GM23338 (cell line): ENCODE results near the gene CYB561D1. TPM values are rescaled to one million over a fixed set of nuclear protein-coding genes. Genes with fewer than 3 reads are reported as not detected.

Experiments
- ATAC-seq: fragments of 200-7000 bp; cut with Tn5 transposase; 3 replicates; pipeline ENCODE4 v1.9.1; 2020
- DNase-seq: peaks from one replicate; pipeline ENCODE4 v3.0.0-alpha.2; 2015; ENCODE audit warnings: low spot score
- H2AFZ ChIP-seq: fragments of 200-600 bp; sonication (generic); 2 replicates; pipeline ENCODE4 v1.8.0; 2016; ENCODE audit warnings: antibody characterized with exemption, mild to moderate bottlenecking, moderate library complexity
- H3F3A ChIP-seq: fragments of 200-600 bp; sonication (generic); replicated peaks from 2 replicates; pipeline ENCODE4 v1.8.0; 2017; ENCODE audit warnings: antibody characterized with exemption, mixed run types, low read depth
- H3K27ac ChIP-seq: fragments of 200-600 bp; sonication (generic); 2 replicates; pipeline ENCODE4 v1.6.1; 2016; ENCODE audit warnings: low read depth
- H3K27me3 ChIP-seq: fragments of 200-600 bp; sonication (generic); 2 replicates; pipeline ENCODE4 v1.8.0; 2016; ENCODE audit warnings: mild to moderate bottlenecking, mixed run types, moderate library complexity; ENCODE audit not compliant: insufficient read depth
- H3K36me3 ChIP-seq: fragments of 200-600 bp; sonication (generic); 2 replicates; pipeline ENCODE4 v1.8.0; 2016; ENCODE audit warnings: mild to moderate bottlenecking; ENCODE audit not compliant: insufficient read depth
- H3K4me1 ChIP-seq: fragments of 200-600 bp; sonication (generic); 2 replicates; pipeline ENCODE4 v1.8.0; 2016; ENCODE audit warnings: mild to moderate bottlenecking, moderate library complexity; ENCODE audit not compliant: insufficient read depth
- H3K4me2 ChIP-seq: fragments of 200-600 bp; sonication (generic); 2 replicates; pipeline ENCODE4 v1.7.1; 2017; ENCODE audit warnings: mixed run types
- H3K4me3 ChIP-seq: fragments of 200-600 bp; sonication (generic); 2 replicates; pipeline ENCODE4 v1.6.1; 2016; ENCODE audit warnings: mixed run types
- H3K79me2 ChIP-seq: fragments of 200-600 bp; sonication (generic); replicated peaks from 2 replicates; pipeline ENCODE4 v1.8.0; 2017; ENCODE audit warnings: mild to moderate bottlenecking; ENCODE audit not compliant: insufficient read depth
- H3K9me2 ChIP-seq: fragments of 200-600 bp; sonication (generic); 2 replicates; pipeline ENCODE4 v1.8.0; 2017; ENCODE audit not compliant: insufficient read depth
- H4K20me1 ChIP-seq: fragments of 200-600 bp; sonication (generic); replicated peaks from 2 replicates; pipeline ENCODE4 v1.8.0; 2017; ENCODE audit warnings: mild to moderate bottlenecking; ENCODE audit not compliant: insufficient read depth
- H3K27ac Mint-ChIP-seq: 2 replicates; pipeline ENCODE4 v1.8.0; 2020; ENCODE audit warnings: inconsistent platforms, mild to moderate bottlenecking, moderate library complexity, mixed read lengths
- H3K27me3 Mint-ChIP-seq: 3 replicates; pipeline ENCODE4 v1.8.0; 2022; ENCODE audit warnings: low read depth, mild to moderate bottlenecking, moderate library complexity, mixed read lengths, inconsistent platforms; ENCODE audit not compliant: insufficient read depth, poor library complexity
- H3K36me3 Mint-ChIP-seq: 3 replicates; pipeline ENCODE4 v1.8.0; 2021; ENCODE audit warnings: low read depth, mild to moderate bottlenecking, inconsistent platforms, moderate library complexity, mixed read lengths
- H3K4me1 Mint-ChIP-seq: 3 replicates; pipeline ENCODE4 v1.8.0; 2020; ENCODE audit warnings: mild to moderate bottlenecking, inconsistent platforms, mixed read lengths
- H3K4me3 Mint-ChIP-seq: 3 replicates; pipeline ENCODE4 v1.8.0; 2021; ENCODE audit warnings: moderate library complexity, mild to moderate bottlenecking, inconsistent platforms, mixed read lengths
- H3K9me3 Mint-ChIP-seq: 3 replicates; pipeline ENCODE4 v1.8.0; 2020; ENCODE audit warnings: moderate library complexity, mild to moderate bottlenecking, inconsistent platforms, mixed read lengths
- CREB1 ChIP-seq: fragments of 250-450 bp; sonication (Bioruptor Pico); IDR thresholded peaks from 2 replicates; pipeline ENCODE4 v1.5.0; 2020; ENCODE audit warnings: low read depth, mild to moderate bottlenecking, moderate library complexity
- CTCF ChIP-seq, 2 experiments: fragments of 200-600 bp in 1 of 2; sonication (generic) in 1 of 2; conservative IDR thresholded peaks; 2 replicates each; pipeline versions ENCODE4 v1.5.1 to v1.6.1; 2016 to 2017; ENCODE audit warnings: antibody characterized with exemption in 2 of 2, low read depth in 2 of 2, mild to moderate bottlenecking in 2 of 2, moderate library complexity in 1 of 2
- ETS1 ChIP-seq: IDR thresholded peaks from 2 replicates; pipeline ENCODE4 v1.6.1; 2016; ENCODE audit warnings: antibody characterized with exemption
- EZH2 ChIP-seq: fragments of 200-600 bp; sonication (generic); IDR thresholded peaks from one replicate; pipeline ENCODE4 v1.8.0; 2017; ENCODE audit warnings: antibody characterized with exemption, mild to moderate bottlenecking, low read depth; ENCODE audit not compliant: unreplicated experiment
- EZH2phosphoT487 ChIP-seq: fragments of 200-600 bp; sonication (generic); IDR thresholded peaks from one replicate; pipeline ENCODE4 v1.8.1; 2018; ENCODE audit warnings: antibody characterized with exemption; ENCODE audit not compliant: unreplicated experiment
- JUNB ChIP-seq: IDR thresholded peaks from one replicate; pipeline ENCODE4 v1.6.1; 2016; ENCODE audit warnings: antibody characterized with exemption; ENCODE audit not compliant: unreplicated experiment
- NANOG ChIP-seq: IDR thresholded peaks from 2 replicates; pipeline ENCODE4 v1.6.1; 2016; ENCODE audit warnings: antibody characterized with exemption, borderline replicate concordance
- POLR2AphosphoS5 ChIP-seq: IDR thresholded peaks from 2 replicates; pipeline ENCODE4 v1.6.1; 2016; ENCODE audit warnings: antibody characterized with exemption, low read depth
- REST ChIP-seq: IDR thresholded peaks from one replicate; pipeline ENCODE4 v1.6.1; 2018; ENCODE audit warnings: antibody characterized with exemption; ENCODE audit not compliant: unreplicated experiment
- STAT1 ChIP-seq: IDR thresholded peaks from one replicate; pipeline ENCODE4 v1.6.1; 2016; ENCODE audit warnings: antibody characterized with exemption; ENCODE audit not compliant: unreplicated experiment
- ZNF114 ChIP-seq: fragments of 250-450 bp; sonication (Bioruptor Pico); IDR thresholded peaks from 2 replicates; pipeline ENCODE4 v1.5.0; 2020; ENCODE audit warnings: mild to moderate bottlenecking, moderate library complexity
- ZNF331 ChIP-seq: fragments of 250-450 bp; sonication (Bioruptor Pico); IDR thresholded peaks from 2 replicates; pipeline ENCODE4 v1.5.0; 2020; ENCODE audit warnings: low read depth, mild to moderate bottlenecking, moderate library complexity
- ZNF462 ChIP-seq: fragments of 250-450 bp; sonication (Bioruptor Pico); IDR thresholded peaks from 2 replicates; pipeline ENCODE4 v1.5.0; 2020; ENCODE audit warnings: mild to moderate bottlenecking, moderate library complexity
- polyA plus RNA-seq: library from polyadenylated mRNA; unstranded; fragments of >200 nt; fragmentation: Nextera tagmentation; extraction: Ambion mirVana; gene quantifications from 2 replicates; pipeline ENCODE4 v1.2.1, GENCODE V29; 2016
- total RNA-seq: library from RNA; depleted of rRNA; stranded (reverse); fragments of >200 nt; shearing (Covaris generic); gene quantifications from 2 replicates; pipeline ENCODE4 v1.2.3, GENCODE V29; 2014

CYB561D1 gene
- total and polyA plus RNA-seq, 2 experiments from 2014 or later, result 0.95 to 2.7 TPM

GRCh38 chr1:109531380-109531779 is 37.5 kb downstream of the CYB561D1 start:
- no peak overlapping the region for H3K4me3 ChIP-seq
- no peak for TF ChIP-seq CTCF (conservative IDR thresholded peaks at IDR 0.05; ENCODE audit: low read depth in 2 of 2)
- no peak for TF ChIP-seq EZH2phosphoT487
- TF ChIP-seq CREB1, result no peak
- no peak for TF ChIP-seq REST
- TF ChIP-seq ZNF331, result no peak
- TF ChIP-seq EZH2, result no peak
- no peak for TF ChIP-seq POLR2AphosphoS5
- no peak for TF ChIP-seq ZNF114 (CRISPR knock-in tag)
- no peak for TF ChIP-seq STAT1
- no peak for TF ChIP-seq JUNB
- TF ChIP-seq NANOG, result no peak
- no peak for TF ChIP-seq ETS1
- TF ChIP-seq ZNF462 (CRISPR knock-in tag), result no peak
- no peaks in the 10 kb centered on the region for H3K9me2 ChIP-seq
- no peaks in the 10 kb centered on the region for H3K36me3 ChIP-seq
- H3K36me3 Mint-ChIP-seq, result no peaks in the 10 kb centered on the region
- ATAC-seq (no peak), DNase-seq (no peak)
- H3K4me1 ChIP-seq, result peaks cover 4% of the 10 kb centered on the region; the same call in 1 of the 2 replicates
- no peaks in the 10 kb centered on the region for H4K20me1 ChIP-seq
- no peak overlapping the region for H3K27ac ChIP-seq
- H3K4me2 ChIP-seq, result no peak overlapping the region
- H3K27ac Mint-ChIP-seq, result no peak overlapping the region
- H3F3A ChIP-seq, result no peaks in the 10 kb centered on the region
- H3K27me3 Mint-ChIP-seq, result peaks cover 13% of the 10 kb centered on the region
- H3K4me1 Mint-ChIP-seq, result peaks cover 12% of the 10 kb centered on the region; the same call in 2 of the 3 replicates
- no peaks in the 10 kb centered on the region; the same call in 2 of the 3 replicates for H3K9me3 Mint-ChIP-seq
- no peak overlapping the region for H3K4me3 Mint-ChIP-seq
- no peaks in the 10 kb centered on the region for H3K79me2 ChIP-seq
- no peak overlapping the region for H2AFZ ChIP-seq
- H3K27me3 ChIP-seq, result no peaks in the 10 kb centered on the region
